HEK293T (cell line): ENCODE results near the gene BLCAP.

Experiments
- ARNT ChIP-seq: fragments of 450-650 bp; IDR thresholded peaks from 2 replicates; pipeline ENCODE4 v1.6.1; 2017; ENCODE audit warnings: mild to moderate bottlenecking
- BHLHE40 ChIP-seq: fragments of 450-650 bp; IDR thresholded peaks from 2 replicates; pipeline ENCODE4 v1.6.1; 2016; ENCODE audit warnings: mild to moderate bottlenecking, moderate library complexity, borderline replicate concordance
- ELF4 ChIP-seq: fragments of 450-650 bp; IDR thresholded peaks from 2 replicates; pipeline ENCODE4 v1.6.1; 2017; ENCODE audit warnings: antibody characterized with exemption
- FOXA1 ChIP-seq: fragments of 450-650 bp; IDR thresholded peaks from 2 replicates; pipeline ENCODE4 v1.6.1; 2016; ENCODE audit warnings: mild to moderate bottlenecking
- FOXK2 ChIP-seq: fragments of 450-650 bp; IDR thresholded peaks from 2 replicates; pipeline ENCODE4 v1.6.1; 2016; ENCODE audit warnings: mild to moderate bottlenecking
- FOXM1 ChIP-seq: fragments of 450-650 bp; IDR thresholded peaks from 2 replicates; pipeline ENCODE4 v1.6.1; 2017; ENCODE audit warnings: mild to moderate bottlenecking, borderline replicate concordance
- HDGF ChIP-seq: fragments of 450-650 bp; IDR thresholded peaks from 2 replicates; pipeline ENCODE4 v1.6.1; 2017; ENCODE audit warnings: antibody characterized with exemption, borderline replicate concordance
- NFRKB ChIP-seq: fragments of 450-650 bp; IDR thresholded peaks from 2 replicates; pipeline ENCODE4 v1.6.1; 2016; ENCODE audit warnings: mild to moderate bottlenecking, moderate library complexity
- SP1 ChIP-seq: fragments of 450-650 bp; IDR thresholded peaks from 2 replicates; pipeline ENCODE4 v1.6.1; 2017
- SUZ12 ChIP-seq: fragments of 450-650 bp; IDR thresholded peaks from 2 replicates; pipeline ENCODE4 v1.6.1; 2016; ENCODE audit warnings: mild to moderate bottlenecking
- TARDBP ChIP-seq: fragments of 450-650 bp; IDR thresholded peaks from 2 replicates; pipeline ENCODE4 v1.6.1; 2016
- ZNF384 ChIP-seq: fragments of 450-650 bp; IDR thresholded peaks from 2 replicates; pipeline ENCODE4 v1.6.1; 2016
- TF ChIP-seq, protein P1 (sequence below): fragments of 450-650 bp; IDR thresholded peaks from 2 replicates; pipeline ENCODE4 v1.6.1; 2016

DNA sequence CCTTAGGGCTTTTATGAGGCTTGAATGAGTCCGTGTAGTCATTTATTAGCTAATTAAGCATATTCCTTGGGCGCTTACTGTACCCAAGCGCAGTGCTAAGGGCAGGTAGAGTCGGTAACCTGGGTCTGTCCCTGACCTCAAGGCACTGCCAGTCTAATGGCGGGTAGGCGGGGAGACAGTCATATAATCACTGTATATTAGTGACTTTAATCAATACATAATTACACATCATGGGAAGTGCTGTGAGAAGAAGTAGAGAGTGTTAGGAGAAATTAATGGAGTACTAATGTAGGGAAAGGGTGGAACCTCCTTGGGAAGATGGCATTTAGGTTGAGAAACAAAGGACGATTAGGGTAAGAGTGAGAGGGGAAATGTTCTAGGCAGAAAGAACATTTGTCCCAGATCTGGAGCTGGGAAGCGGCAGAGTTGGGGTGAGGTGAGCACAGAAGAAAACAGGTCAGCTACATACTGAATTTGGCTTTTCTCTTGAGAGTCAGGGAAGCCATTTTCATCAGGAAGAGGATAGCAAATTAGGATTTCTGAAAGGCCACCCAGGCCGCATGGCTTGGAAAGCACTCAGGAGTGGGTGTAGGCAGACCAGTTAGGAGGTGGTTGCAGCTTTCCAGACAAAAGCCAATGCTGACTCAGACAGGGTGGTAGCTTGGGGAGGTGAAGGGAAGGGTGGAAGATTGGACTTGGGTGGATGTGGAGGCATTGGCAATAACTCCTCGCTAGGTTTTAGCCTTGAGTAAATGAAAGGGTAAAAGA lies 954 bp upstream of the BLCAP start:
- TF ChIP-seq SP1 (no peak), FOXA1 (no peak), TARDBP (no peak), FOXM1 (no peak), ZNF384 (no peak), SUZ12 (no peak), NFRKB (no peak), ARNT (no peak), BHLHE40 (no peak), ELF4 (no peak), HDGF (no peak), FOXK2 (no peak)
- TF ChIP-seq, protein P1, sequence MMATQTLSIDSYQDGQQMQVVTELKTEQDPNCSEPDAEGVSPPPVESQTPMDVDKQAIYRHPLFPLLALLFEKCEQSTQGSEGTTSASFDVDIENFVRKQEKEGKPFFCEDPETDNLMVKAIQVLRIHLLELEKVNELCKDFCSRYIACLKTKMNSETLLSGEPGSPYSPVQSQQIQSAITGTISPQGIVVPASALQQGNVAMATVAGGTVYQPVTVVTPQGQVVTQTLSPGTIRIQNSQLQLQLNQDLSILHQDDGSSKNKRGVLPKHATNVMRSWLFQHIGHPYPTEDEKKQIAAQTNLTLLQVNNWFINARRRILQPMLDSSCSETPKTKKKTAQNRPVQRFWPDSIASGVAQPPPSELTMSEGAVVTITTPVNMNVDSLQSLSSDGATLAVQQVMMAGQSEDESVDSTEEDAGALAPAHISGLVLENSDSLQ, result no peak
